Activated CD8-positive, alpha-beta memory T cell treated with anti-CD3 and anti-CD28 coated beads for 48 hours (primary cell): Measurements from ENCODE around the gene DTWD2.
"Not testable (repeated sequence)": the region's sequence is repeated elsewhere in the genome, so short reads cannot be mapped to it uniquely, and the experiment has no call there.

ENCODE experiments used
- DNase-seq, 3 experiments: peaks; one replicate each; pipeline ENCODE4 v3.0.0-alpha.2; 2020; ENCODE audit warnings: low read depth in 2 of 3, low spot score in 2 of 3

The DTWD2 gene

GRCh38 chr5:118952992-118953651 lies 35.2 kb downstream of the DTWD2 start:
- no peak for DNase-seq

GRCh38 chr5:118952306-118952705 lies 36.0 kb downstream of the DTWD2 start:
- DNase-seq, result not testable (repeated sequence)

GRCh38 chr5:118950354-118950753 lies 38.0 kb downstream of the DTWD2 start:
- not testable (repeated sequence) for DNase-seq

GRCh38 chr5:118946138-118946800 lies 42.1 kb downstream of the DTWD2 start:
- DNase-seq, result no peak

- no peak for DNase-seq
These were observed 50.8 kb downstream of the DTWD2 start for GRCh38 chr5:118937393-118938061.

GRCh38 chr5:118933703-118934102 lies 54.6 kb downstream of the DTWD2 start:
- no peak for DNase-seq

GRCh38 chr5:118931564-118931963 lies 56.8 kb downstream of the DTWD2 start:
- DNase-seq, result no peak

GRCh38 chr5:118924006-118924389 lies 64.3 kb downstream of the DTWD2 start:
- DNase-seq, result no peak

GRCh38 chr5:118923295-118924005 lies 64.9 kb downstream of the DTWD2 start:
- no peak for DNase-seq

- DNase-seq, result no peak
These were observed 66.5 kb downstream of the DTWD2 start for GRCh38 chr5:118921866-118922265.

GRCh38 chr5:118919016-118919415 lies 69.3 kb downstream of the DTWD2 start:
- DNase-seq, result no peak

- DNase-seq, result no peak
These were observed 70.1 kb downstream of the DTWD2 start for GRCh38 chr5:118918232-118918631.

GRCh38 chr5:118907536-118907935 lies 80.8 kb downstream of the DTWD2 start:
- not testable (repeated sequence) for DNase-seq

GRCh38 chr5:118906947-118907346 lies 81.4 kb downstream of the DTWD2 start:
- DNase-seq, result no peak

GRCh38 chr5:118905196-118905595 lies 83.2 kb downstream of the DTWD2 start:
- DNase-seq, result no peak

GRCh38 chr5:118902656-118903438 lies 85.5 kb downstream of the DTWD2 start:
- no peak for DNase-seq

GRCh38 chr5:118894709-118895108 lies 93.6 kb downstream of the DTWD2 start:
- no peak for DNase-seq

- no peak for DNase-seq
These were observed 97.1 kb downstream of the DTWD2 start for GRCh38 chr5:118891252-118891651.

- no peak for DNase-seq
These were observed 99.2 kb downstream of the DTWD2 start for GRCh38 chr5:118889165-118889564.

- DNase-seq, result no peak
These were observed 99.8 kb downstream of the DTWD2 start for GRCh38 chr5:118888556-118888955.

GRCh38 chr5:118883362-118883761 lies 105.0 kb downstream of the DTWD2 start:
- DNase-seq, result no peak
